ENCODE results near the gene GAL3ST2.
A peak's percentile ranks its signal among the peaks of the same experiment; 100 is the strongest.
"Not testable (repeated sequence)": the region's sequence is repeated elsewhere in the genome, so short reads cannot be mapped to it uniquely, and the experiment has no call there.

GAL3ST2 gene

DNA sequence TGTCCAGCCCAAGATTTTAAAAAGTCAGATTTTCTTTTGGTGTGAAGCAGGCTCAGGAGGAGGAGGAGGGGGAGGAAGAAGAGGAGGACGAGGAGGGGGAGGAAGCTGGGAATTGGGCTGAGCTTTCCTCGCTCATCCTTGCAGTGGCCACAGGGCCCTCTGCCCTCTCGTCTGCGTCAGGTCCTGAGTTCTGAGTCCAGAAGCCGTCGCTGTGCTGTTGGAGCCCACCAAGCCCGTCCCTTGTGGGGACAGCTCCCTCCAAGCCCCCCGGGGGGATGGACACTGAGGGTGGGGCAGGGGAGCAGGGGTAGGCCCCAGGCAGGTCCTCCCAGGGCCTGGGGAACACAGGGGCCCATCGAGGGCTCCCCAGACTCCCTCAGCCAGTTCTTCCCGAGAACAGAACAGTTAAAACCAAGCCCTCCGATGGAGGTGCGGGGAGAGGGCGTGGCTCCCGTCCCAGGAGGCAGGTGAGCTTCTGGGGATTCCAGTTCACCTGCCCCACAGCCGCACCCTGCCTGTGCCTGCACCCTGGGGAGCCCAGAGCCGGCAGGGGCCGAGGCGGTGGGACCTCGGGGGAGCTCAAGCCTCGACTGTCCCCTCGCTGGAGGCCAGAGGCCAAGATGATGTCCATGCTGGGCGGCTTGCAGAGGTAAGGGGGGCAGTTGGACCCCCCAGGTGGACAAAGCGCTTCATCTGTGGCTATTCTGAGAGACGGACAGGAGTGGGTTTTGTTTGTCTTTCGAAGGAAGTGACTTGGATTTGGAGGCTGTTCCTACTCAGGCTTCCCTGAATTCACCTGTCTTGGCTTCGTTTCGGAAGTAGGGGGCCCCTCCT is at the start of gene GAL3ST2:
Gene GAL3ST2, plus strand, starts transcription at position 487 of the 834 bp plus-strand sequence. Its CDS starts 134 bp downstream, at position 621.
- Histone ChIP-seq H3K36me3 (ENCODE audit: control insufficient read depth, insufficient read depth, low read length) (no peaks in the 10 kb centered on the region), H3K27me3 (ENCODE audit: control insufficient read depth, insufficient read depth, low read length) (no peaks in the 10 kb centered on the region), H3K9me3 (ENCODE audit: control insufficient read depth, insufficient read depth, low read length) (no peaks in the 10 kb centered on the region), H3K4me1 (ENCODE audit: control insufficient read depth, insufficient read depth, low read length) (peaks cover 13% of the 10 kb centered on the region), H3K27ac (ENCODE audit: low read length) (no peak within 1 kb of the TSS), H3K4me3 (ENCODE audit: low read length) (no peak within 1 kb of the TSS)
- no CpG with 5 or more reads among the region's 27 CpGs for WGBS (ENCODE audit: insufficient coverage, insufficient read length)
- no peak for DNase-seq (ENCODE audit: low read depth, low spot score)

DNA sequence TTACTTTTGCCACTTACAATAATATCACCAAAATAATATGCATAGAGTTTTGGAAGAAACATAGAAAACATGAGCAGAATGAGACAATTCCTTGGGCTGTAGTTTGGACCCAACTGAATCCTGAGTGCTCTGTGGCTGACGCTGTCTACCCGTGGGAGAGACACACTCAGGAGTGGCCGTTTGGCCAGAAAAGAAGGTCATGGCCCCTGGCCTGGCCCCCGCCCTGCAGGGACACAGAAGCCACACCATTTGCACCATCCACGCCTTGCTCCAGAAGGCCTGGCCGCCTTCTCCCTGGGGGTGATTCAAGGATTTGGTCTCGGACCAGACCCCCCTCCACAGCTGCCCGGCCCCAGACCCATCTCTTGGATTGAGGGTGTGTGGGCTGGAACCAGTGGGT is 48.6 kb upstream of the GAL3ST2 start:
- Histone ChIP-seq H3K4me1 (ENCODE audit: control insufficient read depth, insufficient read depth, low read length) (no peaks in the 10 kb centered on the region; the same call in 1 of the 2 replicates), H3K9me3 (ENCODE audit: control insufficient read depth, insufficient read depth, low read length) (peaks cover 2% of the 10 kb centered on the region; the same call in 1 of the 2 replicates), H3K36me3 (ENCODE audit: control insufficient read depth, insufficient read depth, low read length) (peaks cover 5% of the 10 kb centered on the region; the same call in 1 of the 2 replicates), H3K27ac (ENCODE audit: low read length) (no peak overlapping the region), H3K4me3 (ENCODE audit: low read length) (no peak overlapping the region), H3K27me3 (ENCODE audit: control insufficient read depth, insufficient read depth, low read length) (no peaks in the 10 kb centered on the region)
- no peak for DNase-seq (ENCODE audit: low read depth, low spot score)
- WGBS (ENCODE audit: insufficient coverage, insufficient read length): no CpG with 5 or more reads among the region's 8 CpGs

DNA sequence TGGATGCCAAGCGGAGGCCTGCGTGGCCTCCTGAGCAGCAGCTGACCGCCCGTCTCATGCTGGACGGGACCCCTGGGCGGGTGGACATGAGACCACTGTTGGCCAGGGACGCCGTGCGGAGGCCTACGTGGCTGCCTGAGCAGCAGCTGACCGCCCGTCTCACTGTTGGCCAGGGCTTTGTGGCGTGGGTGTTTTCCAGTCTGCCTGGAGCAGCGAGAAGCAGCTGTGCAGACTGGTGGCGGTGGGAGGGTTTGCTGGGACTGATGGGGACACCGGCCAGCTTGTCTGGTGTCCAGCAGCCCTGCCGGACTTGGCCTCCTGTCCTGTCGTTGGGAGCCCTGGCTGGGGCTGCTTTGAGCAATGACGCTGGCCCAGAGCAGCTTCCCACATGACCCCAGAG is 48.0 kb upstream of the GAL3ST2 start:
- Histone ChIP-seq H3K9me3 (ENCODE audit: control insufficient read depth, insufficient read depth, low read length) (no peaks in the 10 kb centered on the region), H3K27ac (ENCODE audit: low read length) (no peak overlapping the region), H3K4me3 (ENCODE audit: low read length) (no peak overlapping the region), H3K4me1 (ENCODE audit: control insufficient read depth, insufficient read depth, low read length) (no peaks in the 10 kb centered on the region; the same call in 1 of the 2 replicates), H3K36me3 (ENCODE audit: control insufficient read depth, insufficient read depth, low read length) (no peaks in the 10 kb centered on the region), H3K27me3 (ENCODE audit: control insufficient read depth, insufficient read depth, low read length) (no peaks in the 10 kb centered on the region)
- no peak for DNase-seq (ENCODE audit: low read depth, low spot score)
- WGBS (ENCODE audit: insufficient coverage, insufficient read length): no CpG with 5 or more reads among the region's 19 CpGs

- no peak overlapping the region for H3K4me3 ChIP-seq (ENCODE audit: low read length)
- no peak overlapping the region for H3K27ac ChIP-seq (ENCODE audit: low read length)
- DNase-seq (ENCODE audit: low read depth, low spot score): no peak
- no CpG with 5 or more reads among the region's 6 CpGs for WGBS (ENCODE audit: insufficient coverage, insufficient read length)
- H3K9me3 ChIP-seq (ENCODE audit: control insufficient read depth, insufficient read depth, low read length): no peaks in the 10 kb centered on the region
- H3K4me1 ChIP-seq (ENCODE audit: control insufficient read depth, insufficient read depth, low read length): peaks cover 2% of the 10 kb centered on the region; the same call in 1 of the 2 replicates
- H3K36me3 ChIP-seq (ENCODE audit: control insufficient read depth, insufficient read depth, low read length): no peaks in the 10 kb centered on the region
- H3K27me3 ChIP-seq (ENCODE audit: control insufficient read depth, insufficient read depth, low read length): no peaks in the 10 kb centered on the region
These were observed 46.8 kb upstream of the GAL3ST2 start for GRCh38 chr2:241729868-241730267.

DNA sequence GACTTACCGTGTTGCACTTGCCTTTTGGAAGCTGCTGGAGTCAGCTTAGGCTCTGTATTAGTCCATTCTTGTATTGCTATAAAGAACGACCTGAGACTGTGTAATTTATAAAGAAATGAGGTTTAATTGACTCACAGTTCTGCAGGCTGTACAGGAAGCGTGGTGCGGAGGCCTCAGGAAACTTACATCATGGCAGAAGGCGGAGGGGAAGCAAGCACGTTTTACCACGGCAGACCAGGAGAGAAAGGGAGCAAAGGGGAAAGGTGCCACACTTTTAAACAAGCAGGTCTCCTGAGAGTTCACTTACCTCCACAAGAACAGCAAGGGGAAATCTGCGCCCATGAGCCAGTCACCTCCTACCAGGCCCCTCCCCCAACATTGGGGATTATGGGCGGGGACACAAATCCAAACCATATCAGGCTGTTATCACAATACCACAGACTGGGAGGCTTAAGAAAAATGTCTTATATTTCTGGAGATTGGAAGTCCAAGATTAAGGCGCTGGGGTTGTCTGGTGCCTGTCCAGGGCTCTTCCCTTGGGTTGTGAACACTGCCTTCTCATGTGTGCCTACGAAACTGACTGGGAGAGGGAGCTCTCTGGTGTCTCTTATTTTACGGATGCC is 45.8 kb upstream of the GAL3ST2 start:
- Histone ChIP-seq H3K27ac (ENCODE audit: low read length) (no peak overlapping the region), H3K9me3 (ENCODE audit: control insufficient read depth, insufficient read depth, low read length) (no peaks in the 10 kb centered on the region), H3K4me3 (ENCODE audit: low read length) (no peak overlapping the region), H3K36me3 (ENCODE audit: control insufficient read depth, insufficient read depth, low read length) (no peaks in the 10 kb centered on the region), H3K4me1 (ENCODE audit: control insufficient read depth, insufficient read depth, low read length) (0 out of 2 replicates have a peak, but pooled peaks cover 2% of the 10 kb centered on the region), H3K27me3 (ENCODE audit: control insufficient read depth, insufficient read depth, low read length) (no peaks in the 10 kb centered on the region)
- DNase-seq (ENCODE audit: low read depth, low spot score): no peak
- no CpG with 5 or more reads among the region's 12 CpGs for WGBS (ENCODE audit: insufficient coverage, insufficient read length)

DNA sequence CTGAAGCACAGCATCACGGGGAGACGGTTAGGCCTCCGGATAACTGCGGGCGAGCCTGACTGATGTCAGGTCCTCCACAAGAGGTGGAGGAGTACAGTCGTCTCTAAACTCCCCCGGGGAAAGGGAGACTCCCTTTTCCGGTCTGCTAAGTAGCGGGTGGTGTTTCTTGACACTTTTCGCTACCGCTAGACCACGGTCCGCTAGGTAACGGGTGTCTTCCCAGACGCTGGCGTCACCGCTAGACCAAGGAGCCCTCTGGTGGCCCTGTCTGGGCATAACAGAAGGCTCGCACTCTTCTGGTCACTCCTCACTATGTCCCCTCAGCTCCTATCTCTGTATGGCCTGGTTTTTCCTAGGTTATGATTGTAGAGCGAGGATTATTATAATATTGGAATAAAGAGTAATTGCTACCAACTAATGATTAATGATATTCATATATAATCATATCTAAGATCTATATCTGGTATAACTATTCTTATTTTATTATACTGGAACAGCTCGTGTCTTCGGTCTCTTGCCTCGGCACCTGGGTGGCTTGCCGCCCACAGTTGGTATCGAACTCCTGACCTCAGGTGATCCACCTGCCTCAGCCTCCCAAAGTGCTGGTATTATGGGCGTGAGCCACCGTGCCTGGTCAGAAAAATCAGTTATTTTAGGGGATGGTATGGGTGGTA is 44.0 kb upstream of the GAL3ST2 start:
- not testable (repeated sequence) for H3K27ac ChIP-seq (ENCODE audit: low read length); H3K4me3 ChIP-seq (ENCODE audit: low read length); H3K4me1 ChIP-seq (ENCODE audit: control insufficient read depth, insufficient read depth, low read length); DNase-seq (ENCODE audit: low read depth, low spot score); H3K27me3 ChIP-seq (ENCODE audit: control insufficient read depth, insufficient read depth, low read length); H3K9me3 ChIP-seq (ENCODE audit: control insufficient read depth, insufficient read depth, low read length); H3K36me3 ChIP-seq (ENCODE audit: control insufficient read depth, insufficient read depth, low read length)
- no CpG with 5 or more reads among the region's 26 CpGs for WGBS (ENCODE audit: insufficient coverage, insufficient read length)

GRCh38 chr2:241733391-241734207 is 43.0 kb upstream of the GAL3ST2 start:
- Histone ChIP-seq H3K27ac (ENCODE audit: low read length) (no peak overlapping the region), H3K36me3 (ENCODE audit: control insufficient read depth, insufficient read depth, low read length) (no peaks in the 10 kb centered on the region), H3K9me3 (ENCODE audit: control insufficient read depth, insufficient read depth, low read length) (no peaks in the 10 kb centered on the region), H3K4me3 (ENCODE audit: low read length) (peak overlapping the region; percentile 7; the same call in 1 of the 2 replicates), H3K4me1 (ENCODE audit: control insufficient read depth, insufficient read depth, low read length) (0 out of 2 replicates have a peak, but pooled peaks cover 2% of the 10 kb centered on the region), H3K27me3 (ENCODE audit: control insufficient read depth, insufficient read depth, low read length) (no peaks in the 10 kb centered on the region)
- no peak for DNase-seq (ENCODE audit: low read depth, low spot score)
- WGBS (ENCODE audit: insufficient coverage, insufficient read length): no CpG with 5 or more reads among the region's 23 CpGs

- no CpG with 5 or more reads among the region's 25 CpGs for WGBS (ENCODE audit: insufficient coverage, insufficient read length)
- Histone ChIP-seq H3K9me3 (ENCODE audit: control insufficient read depth, insufficient read depth, low read length) (no peaks in the 10 kb centered on the region), H3K27ac (ENCODE audit: low read length) (no peak overlapping the region), H3K36me3 (ENCODE audit: control insufficient read depth, insufficient read depth, low read length) (no peaks in the 10 kb centered on the region), H3K4me3 (ENCODE audit: low read length) (peak overlapping the region; percentile 7; the same call in 1 of the 2 replicates), H3K27me3 (ENCODE audit: control insufficient read depth, insufficient read depth, low read length) (no peaks in the 10 kb centered on the region), H3K4me1 (ENCODE audit: control insufficient read depth, insufficient read depth, low read length) (0 out of 2 replicates have a peak, but pooled peaks cover 2% of the 10 kb centered on the region)
- no peak for DNase-seq (ENCODE audit: low read depth, low spot score)
These were observed 42.5 kb upstream of the GAL3ST2 start for GRCh38 chr2:241734208-241734466.

- Histone ChIP-seq H3K4me1 (ENCODE audit: control insufficient read depth, insufficient read depth, low read length) (0 out of 2 replicates have a peak, but pooled peaks cover 2% of the 10 kb centered on the region), H3K27me3 (ENCODE audit: control insufficient read depth, insufficient read depth, low read length) (no peaks in the 10 kb centered on the region), H3K4me3 (ENCODE audit: low read length) (peak within 1 kb of the TSS; percentile 84), H3K9me3 (ENCODE audit: control insufficient read depth, insufficient read depth, low read length) (no peaks in the 10 kb centered on the region), H3K27ac (ENCODE audit: low read length) (no peak within 1 kb of the TSS), H3K36me3 (ENCODE audit: control insufficient read depth, insufficient read depth, low read length) (no peaks in the 10 kb centered on the region)
- WGBS (ENCODE audit: insufficient coverage, insufficient read length): no CpG with 5 or more reads among the region's 98 CpGs
- DNase-seq (ENCODE audit: low read depth, low spot score): peak; percentile 25
These were observed 42.0 kb upstream of the GAL3ST2 start, which contains the start of gene D2HGDH for GRCh38 chr2:241734467-241735208. TSS of gene D2HGDH (plus strand) at chr2:241734630. CDS start at chr2:241735225, 595 bp downstream.

All from iPS DF 6.9 (cell line).